ENCODE data around the gene IL9.
"Not testable (repeated sequence)": the region's sequence is repeated elsewhere in the genome, so short reads cannot be mapped to it uniquely, and the experiment has no call there.

Gene IL9

DNA sequence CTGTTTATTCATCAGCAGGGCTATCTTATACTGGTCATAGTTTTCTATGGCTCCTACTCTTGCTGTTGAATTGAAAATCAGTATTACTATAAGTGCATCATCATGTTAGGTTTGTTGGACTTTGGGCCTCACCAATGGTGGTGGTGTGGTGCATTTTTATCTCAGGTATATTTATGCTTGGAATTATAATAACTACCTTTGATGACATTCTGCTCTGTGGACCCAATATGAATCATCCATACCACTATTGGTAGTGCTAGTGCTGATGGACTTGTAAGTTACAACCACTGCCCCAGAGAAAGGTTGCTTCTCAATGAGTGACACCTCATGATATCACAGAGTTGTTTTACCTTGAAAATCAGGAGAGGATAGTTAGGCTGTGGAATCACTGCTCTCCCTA is 28.0 kb downstream of the IL9 start:
- DNase-seq, result no peak

DNA sequence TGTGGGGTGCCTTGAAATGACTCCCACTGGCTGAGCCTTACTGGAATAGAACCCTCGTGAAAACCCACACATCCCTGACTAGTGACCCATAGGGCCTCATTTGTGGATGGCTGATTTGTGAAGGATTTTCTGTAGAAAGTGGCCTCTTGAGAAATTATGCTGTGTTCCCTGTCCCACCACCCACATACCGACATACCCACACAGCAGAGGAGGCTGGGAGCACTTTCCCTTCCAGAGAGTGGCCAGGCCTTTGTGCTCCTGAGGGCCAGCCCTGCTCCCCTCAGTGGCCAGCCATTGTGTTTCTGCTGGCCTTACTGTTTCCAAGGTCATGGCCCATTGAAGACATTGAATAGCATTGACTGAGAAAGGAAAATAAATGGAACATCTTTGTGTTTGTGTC is 29.6 kb downstream of the IL9 start:
- no peak for DNase-seq

DNA sequence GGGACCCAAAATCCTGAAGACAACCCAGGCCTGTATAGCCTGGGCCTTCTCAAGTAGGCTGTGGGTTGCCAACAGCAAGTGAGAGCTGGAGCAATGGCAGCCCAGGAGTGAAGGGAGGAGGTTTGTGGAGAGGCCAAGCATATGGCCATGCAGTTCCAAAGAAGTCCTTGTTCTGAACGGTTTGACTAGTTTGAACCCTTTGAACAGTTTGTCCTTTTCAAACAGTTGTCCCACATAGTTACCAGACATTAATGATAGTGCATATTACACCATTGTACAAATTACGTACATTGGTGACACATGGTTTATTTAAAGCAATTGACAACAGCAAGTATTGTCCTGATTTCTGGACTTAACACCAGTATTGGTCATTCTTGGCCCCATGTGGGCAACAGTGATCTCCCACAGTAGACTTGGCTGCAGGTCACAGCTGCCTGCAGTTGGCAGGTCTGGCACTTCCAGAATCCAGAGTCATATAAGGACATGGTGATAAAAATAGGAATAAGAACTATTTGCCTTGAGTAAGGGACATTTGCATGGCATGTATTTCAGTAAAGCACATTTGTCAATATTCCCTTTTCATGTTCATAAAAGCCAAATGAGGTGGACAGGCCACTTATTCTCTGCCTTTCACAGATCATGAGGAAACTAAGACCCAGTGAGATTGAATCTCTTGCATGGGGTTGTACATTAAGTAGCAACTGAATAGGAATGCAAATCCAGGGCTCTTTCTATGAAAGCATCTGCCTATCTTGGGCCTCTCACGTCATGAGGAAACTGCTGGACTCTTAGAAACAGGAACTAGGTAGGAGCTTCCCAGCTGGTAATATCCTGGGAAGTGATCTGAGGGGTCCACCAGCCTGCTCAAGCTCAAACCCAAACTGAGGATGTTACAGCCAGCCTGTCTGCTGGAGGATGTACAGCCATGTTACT is 30.9 kb downstream of the IL9 start:
- DNase-seq, result no peak

DNA sequence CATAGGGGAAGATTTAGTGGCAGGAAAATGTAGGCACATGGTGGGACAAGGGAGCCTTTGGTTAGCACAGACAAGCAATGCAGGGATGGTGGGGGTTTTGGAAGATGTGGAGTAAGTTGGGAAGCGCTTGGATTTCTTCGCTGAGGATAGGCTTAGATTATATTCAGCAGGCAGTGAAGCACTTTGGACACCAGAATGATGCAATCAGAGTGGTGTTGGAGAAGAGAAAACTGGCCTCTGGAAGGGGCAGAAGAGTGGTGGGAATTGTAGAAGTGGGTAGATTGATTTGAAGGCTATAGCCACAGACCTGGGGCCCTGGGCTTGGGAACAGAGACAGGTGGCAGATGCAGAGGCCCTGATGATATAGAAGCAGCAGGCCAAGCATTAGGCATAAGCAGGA is 32.9 kb downstream of the IL9 start:
- no peak for DNase-seq

DNA sequence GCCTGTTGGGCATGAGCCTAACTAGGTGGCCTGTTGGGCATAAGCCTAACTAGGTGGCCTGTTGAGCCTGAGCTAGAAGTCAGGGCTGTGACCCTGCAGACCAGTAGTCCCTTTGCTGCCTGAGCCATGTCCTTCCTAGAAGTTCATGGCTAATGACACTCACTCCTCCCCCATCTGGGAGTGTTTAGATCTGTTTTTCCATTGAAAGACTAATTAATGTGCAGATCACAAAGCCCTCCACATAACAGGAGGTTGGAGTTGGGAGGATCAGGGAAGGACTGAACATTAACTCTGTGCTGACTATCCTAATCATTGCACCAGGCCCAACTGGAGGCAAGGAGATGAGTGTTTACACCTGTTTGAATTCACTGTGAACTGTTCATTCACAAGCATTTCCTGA is 33.6 kb downstream of the IL9 start:
- no peak for DNase-seq

DNA sequence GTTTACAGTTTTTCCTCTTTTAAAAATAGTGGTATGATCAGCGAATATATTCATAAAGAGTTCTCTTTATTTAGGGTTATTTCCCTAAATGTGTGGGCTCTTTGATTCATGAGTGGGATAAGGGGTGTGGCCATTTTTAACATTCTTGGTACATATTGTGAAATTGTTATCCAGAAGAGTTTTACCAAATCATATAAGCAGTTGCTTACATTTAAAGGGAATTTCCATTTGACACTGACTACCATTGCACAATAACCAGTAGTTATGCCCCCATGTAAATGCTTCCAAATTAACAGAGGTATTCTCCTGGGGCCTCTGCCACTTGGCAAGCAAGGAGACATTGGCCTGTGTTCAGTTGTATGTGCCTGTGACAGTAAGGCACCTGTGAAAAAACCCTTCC is 34.0 kb downstream of the IL9 start:
- no peak for DNase-seq

DNA sequence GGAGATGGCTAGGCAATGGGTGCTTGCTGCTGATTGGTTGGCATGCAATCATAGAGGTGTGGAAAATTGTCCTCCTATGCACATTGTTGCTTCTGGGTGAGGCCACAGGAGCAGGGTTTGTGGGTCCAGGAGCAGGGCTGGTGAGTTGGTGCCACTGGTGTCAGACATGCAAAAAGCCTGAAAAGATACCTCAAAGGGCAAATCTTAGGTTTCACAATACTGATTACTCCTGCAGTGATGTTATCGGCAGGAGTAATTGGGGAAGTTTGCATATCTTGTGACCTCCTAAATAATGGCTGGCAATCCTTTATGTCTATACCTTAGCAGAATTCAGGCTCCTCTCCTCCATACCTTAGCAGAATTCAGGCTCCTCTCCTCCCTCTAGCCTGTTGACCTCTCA is 36.0 kb downstream of the IL9 start:
- DNase-seq, result no peak

DNA sequence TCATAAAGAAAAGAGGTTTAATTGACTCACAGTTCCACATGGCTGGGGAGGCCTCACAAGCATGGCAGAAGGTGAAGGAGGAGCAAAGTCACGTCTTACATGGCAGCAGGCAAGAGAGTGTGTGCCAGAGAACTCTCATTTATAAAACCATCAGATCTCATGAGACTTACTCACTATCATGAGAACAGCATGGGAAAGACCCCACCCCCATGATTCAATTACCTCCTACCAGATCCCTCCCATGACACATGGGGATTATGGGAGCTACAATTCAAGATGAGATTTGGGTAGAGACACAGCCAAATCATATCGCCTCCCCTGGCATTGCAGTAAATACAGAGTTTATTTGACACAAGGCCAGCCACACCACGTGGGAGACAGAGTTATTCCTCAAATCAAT is 36.5 kb downstream of the IL9 start:
- not testable (repeated sequence) for DNase-seq

DNA sequence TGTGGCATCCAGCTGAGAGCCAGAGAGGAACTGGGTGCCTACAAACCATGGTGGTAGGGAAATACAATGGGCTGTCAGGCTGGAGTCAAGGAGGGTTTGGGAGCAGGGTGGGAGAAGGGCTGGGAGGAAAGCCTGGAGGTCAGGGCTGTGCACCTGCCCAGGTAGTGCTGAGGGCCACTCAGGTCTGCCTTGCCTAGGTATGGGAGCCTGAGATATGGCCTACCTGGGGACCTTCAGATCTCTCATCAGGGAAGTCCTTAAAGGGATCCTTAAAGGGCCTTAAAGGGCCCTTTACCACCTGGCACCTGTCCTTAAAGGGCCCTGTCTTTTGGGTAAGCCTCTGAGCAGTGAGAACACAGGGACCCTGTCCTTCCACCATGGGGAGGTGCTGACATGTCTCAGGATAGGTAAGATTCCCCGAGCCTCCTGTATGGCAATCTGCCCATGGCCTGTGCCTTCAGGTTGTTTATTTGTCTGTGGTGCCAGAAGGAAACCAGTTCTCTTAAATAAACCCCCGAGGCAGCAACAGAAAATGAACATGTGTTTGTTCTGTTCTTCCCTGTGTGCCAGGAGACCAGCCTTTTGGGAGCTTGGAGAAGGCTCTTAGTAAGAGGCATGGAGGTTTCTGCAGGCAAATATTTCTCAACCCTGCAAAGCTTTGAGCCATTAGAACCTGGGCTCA is 37.9 kb downstream of the IL9 start:
- no peak for DNase-seq

DNA sequence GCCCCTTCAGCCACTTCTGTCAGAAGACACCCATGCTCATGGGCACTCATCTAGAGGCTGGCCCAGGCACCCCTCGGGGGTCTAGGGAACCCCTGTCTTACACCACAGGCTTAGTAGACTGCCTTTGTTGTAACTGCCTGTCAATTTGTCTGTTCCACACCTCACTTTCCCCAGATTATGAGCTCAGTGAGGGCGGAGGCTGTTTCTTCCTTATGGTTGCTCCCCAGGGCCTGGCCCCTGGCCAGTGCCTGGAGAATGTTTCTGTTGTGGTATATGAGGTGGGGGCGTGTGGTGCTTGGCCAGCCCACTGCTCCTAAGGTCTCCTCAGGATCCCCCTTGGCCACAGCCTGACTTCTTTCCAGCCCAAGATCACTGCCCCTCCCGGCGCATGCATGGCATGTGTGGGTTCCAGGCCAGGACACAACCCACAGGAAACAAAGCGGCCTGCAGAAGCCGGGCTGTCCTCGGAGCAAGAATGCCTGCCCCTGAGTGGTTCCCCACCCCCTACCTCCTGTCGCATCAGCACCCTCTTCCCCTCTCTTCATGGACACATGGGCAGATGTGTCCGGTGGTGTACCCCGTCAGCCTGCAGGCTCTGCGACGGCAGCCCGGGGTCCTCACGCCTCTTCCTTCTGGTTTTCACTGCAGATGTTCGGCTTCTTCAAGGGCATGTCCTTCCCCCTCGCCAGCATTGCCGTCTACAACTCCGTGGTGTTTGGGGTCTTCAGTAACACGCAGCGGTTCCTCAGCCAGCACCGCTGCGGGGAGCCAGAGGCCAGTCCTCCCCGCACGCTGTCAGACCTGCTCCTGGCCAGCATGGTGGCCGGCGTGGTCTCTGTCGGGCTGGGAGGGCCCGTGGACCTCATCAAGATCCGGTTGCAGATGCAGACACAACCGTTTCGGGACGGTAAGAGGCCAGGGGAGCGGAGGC is 43.5 kb downstream of the IL9 start:
- DNase-seq, result no peak

DNA sequence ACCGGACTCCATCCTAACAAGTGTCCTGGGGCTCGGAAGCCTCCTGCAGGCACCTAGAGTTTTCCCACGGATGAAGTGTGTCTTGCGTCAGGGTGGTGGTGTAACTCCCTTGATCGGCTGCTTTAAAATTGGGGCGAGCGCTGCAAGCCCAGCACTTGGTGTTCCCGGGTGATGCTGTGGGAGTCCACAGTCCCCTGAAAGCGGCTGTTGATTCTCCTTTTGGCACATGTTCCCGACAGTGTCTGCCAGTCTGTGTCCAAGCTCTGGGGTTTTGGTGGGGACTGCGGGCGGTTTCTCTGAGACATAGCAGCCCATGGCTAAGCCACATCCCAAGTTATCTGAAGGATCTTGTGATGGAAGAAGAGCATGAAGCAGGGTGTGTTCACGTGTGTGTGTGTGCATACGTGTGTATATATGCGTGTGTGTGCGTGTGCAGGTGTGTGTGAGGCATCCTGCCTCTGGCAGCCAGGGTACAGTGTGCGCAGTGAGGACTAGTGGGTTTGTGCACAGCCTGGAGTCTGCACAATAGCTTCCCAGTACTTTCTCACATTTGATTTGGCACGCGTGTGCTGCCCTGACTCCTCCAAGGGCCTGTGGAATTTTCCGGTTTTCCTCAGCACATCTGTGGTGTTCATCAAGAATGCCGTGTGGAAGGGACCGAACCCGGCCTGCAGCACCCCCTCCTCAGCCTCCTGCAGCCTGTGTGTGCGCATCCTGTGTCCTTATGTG is 44.3 kb downstream of the IL9 start:
- no peak for DNase-seq

DNA sequence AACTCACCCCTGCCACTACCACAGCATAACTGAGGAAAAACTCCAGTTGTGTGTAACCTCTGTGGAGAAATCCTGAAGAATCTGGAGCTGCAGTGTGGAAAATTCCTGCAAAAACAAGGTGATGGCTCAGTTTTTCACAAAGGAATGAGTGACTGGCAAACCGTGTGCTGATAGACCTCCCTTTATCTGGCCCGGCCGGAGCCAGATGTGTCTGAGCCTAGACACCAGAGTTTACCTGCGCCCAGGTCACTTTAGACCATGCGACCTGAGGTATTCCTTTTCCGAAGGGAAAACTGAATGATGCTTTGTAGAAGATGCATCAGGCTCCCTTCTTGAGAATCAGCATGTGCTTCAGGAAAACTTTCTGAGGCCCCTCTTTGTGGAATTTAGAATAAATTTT is 45.0 kb downstream of the IL9 start:
- no peak for DNase-seq

DNA sequence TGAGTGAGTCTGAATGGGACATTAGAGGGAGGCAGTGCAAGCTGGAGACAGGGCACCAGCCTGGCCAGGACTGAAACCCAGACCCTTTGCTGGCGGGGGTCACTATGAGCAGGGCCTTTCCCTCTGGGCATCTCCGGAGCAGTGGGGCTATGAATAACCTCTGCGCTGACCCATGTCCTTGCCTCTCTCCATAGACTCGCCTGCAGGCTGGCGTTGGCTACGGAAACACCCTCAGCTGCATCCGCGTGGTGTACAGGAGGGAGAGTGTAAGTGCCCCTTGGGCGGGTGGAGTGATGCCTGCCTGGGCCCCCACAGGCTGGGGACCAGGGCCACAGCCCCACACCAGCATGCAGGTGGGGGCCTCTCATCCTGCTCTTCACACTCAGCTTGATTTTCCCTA is 45.4 kb downstream of the IL9 start:
- DNase-seq, result no peak

DNA sequence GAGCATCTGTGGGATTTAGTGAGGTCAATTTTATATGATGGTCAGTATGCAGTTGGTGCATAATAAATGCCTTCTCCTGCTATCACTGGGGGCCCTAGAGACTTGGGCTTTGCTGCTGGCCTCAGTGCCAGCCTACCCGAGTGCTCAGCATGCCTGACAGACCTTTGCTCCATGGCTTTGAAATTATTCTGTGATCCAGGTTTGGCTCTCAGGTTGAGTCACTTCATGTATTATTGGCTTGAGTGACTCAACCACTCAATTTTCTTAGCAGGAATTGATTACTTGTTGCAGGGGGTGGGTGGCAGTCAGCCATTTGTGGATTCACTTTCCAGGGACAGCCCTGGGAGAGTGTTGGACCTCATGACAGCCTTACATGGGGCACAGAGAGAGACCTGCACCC is 47.7 kb downstream of the IL9 start:
- no peak for DNase-seq

DNA sequence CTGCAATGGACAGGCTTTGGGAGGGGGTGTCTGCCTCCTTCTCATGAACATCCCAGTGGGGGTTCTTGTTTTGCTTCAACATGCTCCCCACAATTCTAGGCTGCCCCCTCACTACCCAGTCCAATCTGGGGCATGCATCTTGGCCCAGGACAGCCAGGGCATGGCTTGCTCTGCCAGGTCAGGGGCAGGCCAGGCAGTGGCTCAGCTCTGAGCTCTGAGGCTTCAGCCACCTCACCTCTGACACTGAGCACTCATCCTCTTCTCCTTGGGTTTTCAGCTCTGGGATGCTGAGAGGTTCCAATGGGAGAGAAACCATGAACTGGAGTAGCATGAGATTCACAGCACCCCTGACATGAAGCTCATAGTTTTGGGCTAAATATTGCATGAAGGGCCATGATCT is 49.3 kb downstream of the IL9 start:
- no peak for DNase-seq

DNA sequence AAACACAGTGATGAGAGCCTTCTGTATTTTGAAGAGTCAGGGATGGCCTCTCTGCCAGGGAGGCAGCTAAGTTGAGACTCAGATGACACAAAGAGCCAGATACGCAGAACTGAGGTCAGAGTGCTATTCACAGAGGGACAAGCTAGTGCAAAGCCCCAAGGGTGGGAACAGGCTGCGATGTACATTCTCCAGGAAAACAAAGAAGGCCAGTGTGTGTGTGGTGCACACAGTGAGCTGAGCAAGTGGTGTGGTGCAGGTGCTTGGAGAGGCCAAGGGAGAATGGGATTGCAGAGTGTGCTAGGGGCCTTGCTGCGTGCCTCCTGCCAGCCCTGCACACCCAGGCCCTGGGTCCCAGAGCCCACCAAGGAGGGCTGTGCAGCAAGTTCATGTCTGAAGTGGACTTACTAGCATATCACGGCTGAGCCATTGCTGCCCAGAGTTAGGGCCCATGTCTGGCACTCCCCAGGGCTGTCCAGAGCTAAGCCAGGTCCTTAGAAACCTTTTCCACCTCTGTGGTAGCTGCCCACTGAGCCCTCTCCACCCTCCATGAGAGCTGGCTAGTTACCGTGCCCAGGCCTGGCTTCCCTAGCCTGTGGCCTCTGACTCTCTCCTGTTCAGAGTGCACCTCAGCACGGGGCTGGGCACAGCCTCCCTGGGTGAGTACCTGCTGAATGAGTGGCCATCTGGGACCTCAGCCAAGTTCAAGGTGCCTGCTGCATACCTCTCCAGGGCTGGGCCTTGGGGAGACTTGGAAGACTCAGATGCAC is 51.9 kb downstream of the IL9 start:
- no peak for DNase-seq

DNA sequence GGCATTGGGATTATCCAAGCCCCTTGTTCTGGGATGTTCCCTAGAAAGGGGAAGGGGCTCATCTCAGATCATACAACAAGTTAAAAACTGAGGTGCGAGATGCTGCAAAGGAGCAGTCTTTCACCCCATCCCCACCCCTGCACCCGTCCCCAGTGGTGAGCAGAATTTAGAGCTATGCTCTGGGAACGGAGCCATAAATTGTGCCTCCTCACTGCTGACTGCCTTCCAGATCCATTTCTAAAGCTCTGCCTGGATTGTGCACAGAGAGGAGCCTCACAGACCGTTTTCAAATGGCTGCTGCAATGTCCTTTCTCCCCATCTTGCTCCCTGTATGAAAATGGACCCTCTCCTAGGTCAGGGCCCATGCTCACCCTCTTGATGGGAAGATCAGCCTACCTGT is 52.9 kb downstream of the IL9 start:
- no peak for DNase-seq
